Mucosa of gallbladder (tissue), 1 donor: ENCODE measurements around the gene NLGN1. TPM values are rescaled to one million over a fixed set of nuclear protein-coding genes. Genes with fewer than 3 reads are reported as not detected.
"Not testable (repeated sequence)": the region's sequence is repeated elsewhere in the genome, so short reads cannot be mapped to it uniquely, and the experiment has no call there.

Experiments used
- DNase-seq: peaks from one replicate; pipeline ENCODE4 v3.0.0-alpha.2; 2020; ENCODE audit warnings: low spot score
- total RNA-seq: library from RNA; stranded (reverse); gene quantifications from one replicate; pipeline ENCODE4 v1.2.1, GENCODE V29; 2021
- donor health status: DM: no; HTN: no; CAD: no.

NLGN1 gene
- total RNA-seq, 1 donor from 2014 or later, result 8.8 TPM

- DNase-seq, result no peak
Observed at GRCh38 chr3:173429527-173429926, 32.0 kb downstream of the NLGN1 start.

GRCh38 chr3:173430576-173430975 is 33.0 kb downstream of the NLGN1 start:
- no peak for DNase-seq

GRCh38 chr3:173439004-173439403 is 41.5 kb downstream of the NLGN1 start:
- no peak for DNase-seq

GRCh38 chr3:173440514-173440913 is 43.0 kb downstream of the NLGN1 start:
- DNase-seq, result no peak

GRCh38 chr3:173451561-173451960 is 54.0 kb downstream of the NLGN1 start:
- not testable (repeated sequence) for DNase-seq

- no peak for DNase-seq
Observed at GRCh38 chr3:173463250-173463649, 65.7 kb downstream of the NLGN1 start.

GRCh38 chr3:173465112-173465511 is 67.6 kb downstream of the NLGN1 start:
- DNase-seq, result no peak

GRCh38 chr3:173465898-173466678 is 68.5 kb downstream of the NLGN1 start:
- no peak for DNase-seq

GRCh38 chr3:173467501-173467900 is 70.0 kb downstream of the NLGN1 start:
- no peak for DNase-seq

- DNase-seq, result no peak
Observed at GRCh38 chr3:173473237-173473636, 75.7 kb downstream of the NLGN1 start.

GRCh38 chr3:173479301-173479700 is 81.8 kb downstream of the NLGN1 start:
- DNase-seq, result no peak

- DNase-seq, result no peak
Observed at GRCh38 chr3:173501931-173502489, 104.5 kb downstream of the NLGN1 start.

- DNase-seq, result no peak
Observed at GRCh38 chr3:173502983-173503568, 105.5 kb downstream of the NLGN1 start.

GRCh38 chr3:173510565-173510964 is 113.0 kb downstream of the NLGN1 start:
- no peak for DNase-seq

- no peak for DNase-seq
Observed at GRCh38 chr3:173513123-173513522, 115.6 kb downstream of the NLGN1 start.

- DNase-seq, result no peak
Observed at GRCh38 chr3:173529062-173529711, 131.6 kb downstream of the NLGN1 start.

GRCh38 chr3:173531602-173532001 is 134.1 kb downstream of the NLGN1 start:
- DNase-seq, result no peak

GRCh38 chr3:173538410-173538809 is 140.9 kb downstream of the NLGN1 start:
- no peak for DNase-seq

- DNase-seq, result not testable (repeated sequence)
Observed at GRCh38 chr3:173545590-173545989, 148.0 kb downstream of the NLGN1 start.

GRCh38 chr3:173547070-173547469 is 149.5 kb downstream of the NLGN1 start:
- no peak for DNase-seq

GRCh38 chr3:173548261-173548660 is 150.7 kb downstream of the NLGN1 start:
- no peak for DNase-seq

GRCh38 chr3:173552526-173552925 is 155.0 kb downstream of the NLGN1 start:
- DNase-seq, result no peak
